Retinal pigment epithelial cell (primary cell): ENCODE results near the gene ZNF580.

ENCODE experiments used
- DNase-seq: peaks from one replicate; pipeline ENCODE4 v3.0.0-alpha.2; 2010; ENCODE audit warnings: low read depth
- H3K4me3 ChIP-seq: 2 replicates; pipeline ENCODE4 v1.5.1; 2011; ENCODE audit warnings: mild to moderate bottlenecking, low read length, control low read depth, moderate library complexity
- TF ChIP-seq, protein P1 (sequence below): conservative IDR thresholded peaks from 2 replicates; pipeline ENCODE4 v1.5.1; 2011; ENCODE audit warnings: low read depth, low read length, control low read depth, inconsistent platforms

ZNF580 gene

DNA sequence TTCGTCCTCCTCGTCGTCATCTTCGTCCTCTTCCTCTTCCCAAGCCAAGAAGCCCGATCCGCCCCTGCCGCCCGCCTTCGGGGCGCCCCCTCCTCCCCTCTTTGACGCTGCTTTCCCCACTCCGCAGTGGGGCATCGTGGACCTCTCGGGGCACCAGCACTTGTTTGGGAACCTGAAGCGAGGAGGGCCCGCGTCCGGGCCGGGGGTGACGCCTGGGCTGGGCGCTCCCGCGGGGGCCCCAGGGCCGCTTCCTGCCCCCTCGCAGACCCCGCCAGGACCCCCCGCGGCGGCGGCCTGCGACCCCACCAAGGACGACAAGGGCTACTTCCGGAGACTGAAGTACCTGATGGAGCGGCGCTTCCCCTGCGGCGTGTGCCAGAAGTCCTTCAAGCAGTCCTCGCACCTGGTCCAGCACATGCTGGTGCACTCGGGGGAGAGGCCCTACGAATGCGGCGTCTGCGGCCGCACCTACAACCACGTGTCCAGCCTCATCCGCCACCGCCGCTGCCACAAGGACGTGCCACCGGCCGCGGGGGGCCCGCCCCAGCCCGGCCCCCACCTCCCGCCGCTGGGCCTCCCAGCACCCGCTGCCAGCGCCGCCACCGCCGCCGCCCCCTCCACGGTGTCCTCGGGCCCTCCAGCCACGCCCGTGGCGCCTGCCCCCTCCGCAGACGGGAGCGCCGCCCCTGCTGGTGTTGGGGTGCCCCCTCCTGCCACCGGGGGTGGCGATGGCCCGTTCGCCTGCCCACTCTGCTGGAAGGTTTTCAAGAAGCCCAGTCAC lies 26.7 kb upstream of the ZNF580 start:
- H3K4me3 ChIP-seq: no peak overlapping the region
- TF ChIP-seq, protein P1, sequence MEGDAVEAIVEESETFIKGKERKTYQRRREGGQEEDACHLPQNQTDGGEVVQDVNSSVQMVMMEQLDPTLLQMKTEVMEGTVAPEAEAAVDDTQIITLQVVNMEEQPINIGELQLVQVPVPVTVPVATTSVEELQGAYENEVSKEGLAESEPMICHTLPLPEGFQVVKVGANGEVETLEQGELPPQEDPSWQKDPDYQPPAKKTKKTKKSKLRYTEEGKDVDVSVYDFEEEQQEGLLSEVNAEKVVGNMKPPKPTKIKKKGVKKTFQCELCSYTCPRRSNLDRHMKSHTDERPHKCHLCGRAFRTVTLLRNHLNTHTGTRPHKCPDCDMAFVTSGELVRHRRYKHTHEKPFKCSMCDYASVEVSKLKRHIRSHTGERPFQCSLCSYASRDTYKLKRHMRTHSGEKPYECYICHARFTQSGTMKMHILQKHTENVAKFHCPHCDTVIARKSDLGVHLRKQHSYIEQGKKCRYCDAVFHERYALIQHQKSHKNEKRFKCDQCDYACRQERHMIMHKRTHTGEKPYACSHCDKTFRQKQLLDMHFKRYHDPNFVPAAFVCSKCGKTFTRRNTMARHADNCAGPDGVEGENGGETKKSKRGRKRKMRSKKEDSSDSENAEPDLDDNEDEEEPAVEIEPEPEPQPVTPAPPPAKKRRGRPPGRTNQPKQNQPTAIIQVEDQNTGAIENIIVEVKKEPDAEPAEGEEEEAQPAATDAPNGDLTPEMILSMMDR: no peak
- DNase-seq: no peak

GRCh38 chr19:55614711-55615542 lies 25.9 kb upstream of the ZNF580 start:
- H3K4me3 ChIP-seq: no peak overlapping the region
- TF ChIP-seq, protein P1: no peak
- DNase-seq: no peak

DNA sequence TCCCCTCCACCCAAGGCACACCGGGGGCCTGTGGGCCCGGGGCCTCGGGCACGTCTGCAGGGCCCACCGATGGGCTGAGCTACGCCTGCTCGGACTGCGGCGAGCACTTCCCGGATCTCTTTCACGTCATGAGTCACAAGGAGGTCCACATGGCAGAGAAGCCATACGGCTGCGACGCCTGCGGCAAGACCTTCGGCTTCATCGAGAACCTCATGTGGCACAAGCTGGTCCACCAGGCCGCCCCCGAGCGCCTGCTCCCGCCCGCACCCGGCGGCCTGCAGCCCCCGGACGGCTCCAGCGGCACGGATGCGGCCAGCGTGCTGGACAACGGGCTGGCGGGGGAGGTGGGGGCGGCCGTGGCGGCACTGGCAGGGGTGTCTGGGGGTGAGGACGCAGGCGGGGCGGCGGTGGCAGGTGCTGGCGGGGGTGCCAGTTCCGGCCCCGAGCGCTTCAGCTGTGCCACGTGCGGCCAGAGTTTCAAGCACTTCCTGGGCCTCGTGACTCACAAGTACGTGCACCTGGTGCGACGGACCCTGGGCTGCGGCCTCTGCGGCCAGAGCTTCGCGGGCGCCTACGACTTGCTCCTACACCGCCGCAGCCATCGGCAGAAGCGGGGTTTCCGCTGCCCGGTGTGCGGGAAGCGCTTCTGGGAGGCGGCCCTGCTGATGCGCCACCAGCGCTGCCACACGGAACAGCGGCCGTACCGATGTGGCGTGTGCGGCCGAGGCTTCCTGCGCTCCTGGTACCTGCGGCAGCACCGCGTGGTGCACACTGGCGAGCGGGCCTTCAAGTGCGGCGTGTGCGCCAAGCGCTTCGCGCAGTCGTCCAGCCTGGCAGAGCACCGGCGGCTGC lies 25.0 kb upstream of the ZNF580 start:
- TF ChIP-seq, protein P1: no peak
- no peak overlapping the region for H3K4me3 ChIP-seq
- DNase-seq: no peak

DNA sequence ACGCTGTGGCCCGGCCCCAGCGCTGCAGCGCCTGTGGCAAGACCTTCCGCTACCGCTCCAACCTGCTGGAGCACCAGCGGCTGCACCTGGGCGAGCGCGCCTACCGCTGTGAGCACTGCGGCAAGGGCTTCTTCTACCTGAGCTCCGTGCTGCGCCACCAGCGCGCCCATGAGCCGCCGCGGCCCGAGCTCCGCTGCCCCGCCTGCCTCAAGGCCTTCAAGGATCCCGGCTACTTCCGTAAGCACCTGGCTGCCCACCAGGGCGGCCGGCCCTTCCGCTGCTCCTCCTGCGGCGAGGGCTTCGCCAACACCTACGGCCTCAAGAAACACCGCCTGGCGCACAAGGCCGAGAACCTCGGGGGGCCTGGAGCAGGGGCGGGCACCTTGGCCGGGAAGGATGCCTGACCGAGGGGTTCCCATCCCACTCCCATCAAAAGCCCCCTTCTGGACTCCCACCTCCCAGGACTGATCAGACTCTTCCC lies 24.4 kb upstream of the ZNF580 start:
- no peak for DNase-seq
- TF ChIP-seq, protein P1: no peak
- no peak overlapping the region for H3K4me3 ChIP-seq

DNA sequence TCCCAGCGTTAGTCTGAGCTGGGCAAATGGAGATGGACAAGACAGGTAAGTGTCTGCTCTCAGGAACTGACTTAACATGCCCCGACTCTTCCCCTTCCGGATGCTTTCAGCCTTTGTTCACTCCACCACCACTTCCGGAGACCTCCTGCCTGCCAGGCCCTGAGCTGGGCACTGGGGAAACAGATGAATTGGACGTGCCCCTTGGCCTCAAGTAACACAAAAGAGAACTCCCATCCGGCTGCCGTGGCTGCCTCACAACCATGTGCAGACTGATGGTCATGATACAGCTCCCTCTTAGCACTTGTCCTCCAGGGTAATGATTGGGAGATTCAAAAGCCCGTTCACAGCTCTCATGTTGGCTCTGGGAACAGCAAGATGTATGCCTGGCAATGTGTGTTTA lies 23.4 kb upstream of the ZNF580 start:
- H3K4me3 ChIP-seq: no peak overlapping the region
- TF ChIP-seq, protein P1: no peak
- no peak for DNase-seq

- H3K4me3 ChIP-seq: no peak overlapping the region
- TF ChIP-seq, protein P1: no peak
- no peak for DNase-seq
Measured at GRCh38 chr19:55618426-55618825, 22.4 kb upstream of the ZNF580 start.
